ENCODE results near the gene HSD17B1.

- no peak for TF ChIP-seq CTCF (conservative IDR thresholded peaks at IDR 0.05; ENCODE audit: low read depth, low read length)
- no peak for TF ChIP-seq EZH2 (IDR thresholded peaks at IDR 0.05; ENCODE audit: borderline replicate concordance, low read depth, low read length, poor library complexity, severe bottlenecking)
These were observed 7.5 kb downstream of the HSD17B1 start for GRCh38 chr17:42560246-42560645.
